ENCODE measurements around the gene TRAF5. TPM values are rescaled to one million over a fixed set of nuclear protein-coding genes. Genes with fewer than 3 reads are reported as not detected.
A peak's percentile ranks its signal among the peaks of the same experiment; 100 is the strongest.
"Not testable (repeated sequence)": the region's sequence is repeated elsewhere in the genome, so short reads cannot be mapped to it uniquely, and the experiment has no call there.

TRAF5 gene
- total RNA-seq, 6 experiments from 2014 or later = 0.59 to 3.6 (median 1.6) TPM

GRCh38 chr1:211348547-211348946 is 21.9 kb downstream of the TRAF5 start:
- Histone ChIP-seq H3K4me3 (no peak overlapping the region), H3K27me3 (no peaks in the 10 kb centered on the region), H3K27ac (no peak overlapping the region), H3K36me3 (no peaks in the 10 kb centered on the region), H3K4me1 (no peaks in the 10 kb centered on the region), H3K9me3 (no peaks in the 10 kb centered on the region)
- TF ChIP-seq CTCF (IDR thresholded peaks at IDR 0.05) = no peak
- TF ChIP-seq POLR2A (IDR thresholded peaks at IDR 0.05) = no peak
- ATAC-seq (no peak), DNase-seq (no peak)
- intact Hi-C loops (cut with DNase I) = no loop called here

GRCh38 chr1:211349741-211350140 is 23.1 kb downstream of the TRAF5 start:
- intact Hi-C loops (cut with DNase I) = no loop called here
- H3K36me3 ChIP-seq = no peaks in the 10 kb centered on the region
- TF ChIP-seq POLR2A (IDR thresholded peaks at IDR 0.05) = no peak
- TF ChIP-seq CTCF (IDR thresholded peaks at IDR 0.05) = no peak
- ATAC-seq (no peak), DNase-seq (no peak)
- no peaks in the 10 kb centered on the region for H3K9me3 ChIP-seq
- no peaks in the 10 kb centered on the region for H3K4me1 ChIP-seq
- no peak overlapping the region for H3K27ac ChIP-seq
- WGBS (ENCODE audit: insufficient coverage, low coverage, low lambda C conversion rate, missing lambda C conversion rate) = 80% methylated on average over 1 of the region's 2 CpGs
- H3K4me3 ChIP-seq = no peak overlapping the region
- H3K27me3 ChIP-seq = no peaks in the 10 kb centered on the region

GRCh38 chr1:211352055-211352454 is 25.4 kb downstream of the TRAF5 start:
- WGBS (ENCODE audit: insufficient coverage, low coverage, low lambda C conversion rate, missing lambda C conversion rate) = 100% methylated on average over 2 of the region's 3 CpGs

GRCh38 chr1:211352465-211352864 is 25.8 kb downstream of the TRAF5 start:
- Histone ChIP-seq H3K27ac (no peak overlapping the region), H3K27me3 (no peaks in the 10 kb centered on the region), H3K4me1 (no peaks in the 10 kb centered on the region), H3K9me3 (no peaks in the 10 kb centered on the region), H3K36me3 (no peaks in the 10 kb centered on the region), H3K4me3 (no peak overlapping the region)
- ATAC-seq = no peak
- DNase-seq = no peak
- intact Hi-C loops (cut with DNase I) = no loop called here
- 82% methylated on average over 2 of the region's 2 CpGs for WGBS (ENCODE audit: insufficient coverage, low coverage, low lambda C conversion rate, missing lambda C conversion rate)
- no peak for TF ChIP-seq POLR2A (IDR thresholded peaks at IDR 0.05)
- TF ChIP-seq CTCF (IDR thresholded peaks at IDR 0.05) = no peak

More at GRCh38 chr1:211352055-211352454, 25.4 kb downstream of the TRAF5 start:
- H3K27me3 ChIP-seq; intact Hi-C loops (cut with DNase I); H3K27ac ChIP-seq; DNase-seq; H3K36me3 ChIP-seq; H3K9me3 ChIP-seq; H3K4me1 ChIP-seq; H3K4me3 ChIP-seq; ATAC-seq: not testable (repeated sequence)

- H3K4me1 ChIP-seq = no peaks in the 10 kb centered on the region
- DNase-seq (peak in 2 of 3 donors; percentile 33 to 52), ATAC-seq (peak; percentile 53 to 74 (median 57))
- WGBS (ENCODE audit: insufficient coverage, low coverage, low lambda C conversion rate, missing lambda C conversion rate) = 66% methylated on average over 7 of the region's 8 CpGs
- no peaks in the 10 kb centered on the region for H3K9me3 ChIP-seq
- no peaks in the 10 kb centered on the region for H3K27me3 ChIP-seq
- H3K4me3 ChIP-seq = no peak overlapping the region
- no peak overlapping the region for H3K27ac ChIP-seq
- no peaks in the 10 kb centered on the region for H3K36me3 ChIP-seq
- intact Hi-C loops (cut with DNase I) = no loop called here
- TF ChIP-seq POLR2A (IDR thresholded peaks at IDR 0.05) (no peak), CTCF (IDR thresholded peaks at IDR 0.05) (peak; percentile 44 to 68 (median 60))
These were observed 26.4 kb downstream of the TRAF5 start for GRCh38 chr1:211352985-211353515.
